ENCODE data around the gene DNAAF8. TPM values are rescaled to one million over a fixed set of nuclear protein-coding genes. Genes with fewer than 3 reads are reported as not detected.

DNAAF8 gene
- total and polyA plus RNA-seq, 4 donors: 4.3 to 11.3 (median 5.0) TPM

DNA sequence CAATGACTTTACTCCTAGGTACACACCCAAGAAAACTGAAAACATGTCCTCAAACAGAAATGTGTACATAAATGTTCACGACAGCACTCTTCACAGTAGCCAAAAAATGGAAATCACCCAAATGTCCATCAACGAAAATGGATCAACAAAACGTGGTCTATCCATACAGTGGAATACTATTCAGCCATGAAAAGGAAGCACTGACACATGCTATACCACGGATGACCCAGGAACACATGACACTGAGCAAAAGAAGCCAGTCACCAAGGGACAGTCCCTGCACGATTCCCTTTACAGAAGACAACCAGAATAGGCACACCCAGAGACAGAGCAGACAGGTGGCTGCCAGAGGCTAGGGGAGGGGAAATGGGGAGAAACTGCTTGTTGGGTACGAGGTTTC lies 21.4 kb downstream of the DNAAF8 start:
- 96 to 98% methylated on average over 6 of the region's 6 CpGs for WGBS, 2 donors

DNA sequence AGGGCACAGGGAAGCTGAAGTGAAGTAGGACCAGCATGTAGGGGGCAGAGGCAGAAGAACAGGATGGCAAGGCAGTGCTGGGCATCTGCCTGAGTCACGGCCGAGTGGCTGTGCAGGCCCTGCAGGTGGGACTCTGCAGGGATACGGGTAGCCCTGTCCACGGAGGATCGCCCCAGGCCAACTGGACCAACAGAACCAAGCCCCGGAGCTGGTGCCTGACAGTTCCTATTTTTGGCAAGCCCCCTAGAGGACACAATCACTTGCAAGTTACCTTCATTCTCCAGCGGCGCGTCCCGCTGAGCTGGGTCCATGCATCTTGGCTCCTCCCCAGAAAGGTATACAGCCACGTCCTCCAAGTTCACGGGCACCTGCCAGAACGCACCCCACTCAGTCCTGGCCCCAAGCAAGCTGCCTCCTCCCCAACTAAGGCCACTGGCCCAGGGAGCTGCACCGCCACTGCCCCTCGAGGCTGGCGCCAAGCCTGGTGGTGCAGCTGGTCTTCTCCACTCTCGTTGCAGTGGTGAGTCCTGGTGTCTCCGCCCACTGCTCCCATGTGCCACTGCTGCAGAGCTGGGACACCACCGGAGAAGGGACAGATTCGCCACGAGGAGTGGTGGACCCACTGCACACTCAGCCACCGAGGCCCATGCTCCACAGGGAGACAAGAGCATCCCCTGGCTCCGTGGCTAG lies 26.0 kb downstream of the DNAAF8 start:
- H3K27ac ChIP-seq (ENCODE audit: low read depth in 1 of 2, low read length in 1 of 2): no peak overlapping the region
- 93 to 97% methylated on average over 23 of the region's 23 CpGs for WGBS, 2 donors
- no peak overlapping the region for H3K4me3 ChIP-seq
- ATAC-seq (ENCODE audit: insufficient read depth, low FRiP score): no peak
- H3K27me3 ChIP-seq (ENCODE audit: control insufficient read depth in 3 of 3, insufficient read depth in 3 of 3, low read length in 2 of 3): no peaks in the 10 kb centered on the region
- peaks cover 0 to 3% (median 2%) of the 10 kb centered on the region in 4 donors for H3K9me3 ChIP-seq (ENCODE audit: control insufficient read depth in 4 of 4, insufficient read depth in 3 of 4, low read length in 3 of 4)
- peaks cover 0 to 7% (median 0%) of the 10 kb centered on the region in 5 donors for H3K4me1 ChIP-seq (ENCODE audit: control insufficient read depth in 5 of 5, insufficient read depth in 5 of 5, low read length in 5 of 5)
- H3K36me3 ChIP-seq (ENCODE audit: control insufficient read depth in 4 of 4, insufficient read depth in 4 of 4, low read length in 4 of 4): peaks cover 11 to 59% (median 33%) of the 10 kb centered on the region in 4 donors
- TF ChIP-seq, protein P1, sequence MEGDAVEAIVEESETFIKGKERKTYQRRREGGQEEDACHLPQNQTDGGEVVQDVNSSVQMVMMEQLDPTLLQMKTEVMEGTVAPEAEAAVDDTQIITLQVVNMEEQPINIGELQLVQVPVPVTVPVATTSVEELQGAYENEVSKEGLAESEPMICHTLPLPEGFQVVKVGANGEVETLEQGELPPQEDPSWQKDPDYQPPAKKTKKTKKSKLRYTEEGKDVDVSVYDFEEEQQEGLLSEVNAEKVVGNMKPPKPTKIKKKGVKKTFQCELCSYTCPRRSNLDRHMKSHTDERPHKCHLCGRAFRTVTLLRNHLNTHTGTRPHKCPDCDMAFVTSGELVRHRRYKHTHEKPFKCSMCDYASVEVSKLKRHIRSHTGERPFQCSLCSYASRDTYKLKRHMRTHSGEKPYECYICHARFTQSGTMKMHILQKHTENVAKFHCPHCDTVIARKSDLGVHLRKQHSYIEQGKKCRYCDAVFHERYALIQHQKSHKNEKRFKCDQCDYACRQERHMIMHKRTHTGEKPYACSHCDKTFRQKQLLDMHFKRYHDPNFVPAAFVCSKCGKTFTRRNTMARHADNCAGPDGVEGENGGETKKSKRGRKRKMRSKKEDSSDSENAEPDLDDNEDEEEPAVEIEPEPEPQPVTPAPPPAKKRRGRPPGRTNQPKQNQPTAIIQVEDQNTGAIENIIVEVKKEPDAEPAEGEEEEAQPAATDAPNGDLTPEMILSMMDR (IDR thresholded peaks at IDR 0.05; ENCODE audit: control extremely low read depth, extremely low read depth): no peak
- no peak overlapping the region for H3K9ac ChIP-seq (ENCODE audit: insufficient read depth in 1 of 2, low read length in 2 of 2)
- no peak for DNase-seq

More for the DNA sequence above, 21.4 kb downstream of the DNAAF8 start:
- peaks cover 29 to 66% (median 40%) of the 10 kb centered on the region in 4 donors for H3K36me3 ChIP-seq (ENCODE audit: control insufficient read depth in 4 of 4, insufficient read depth in 4 of 4, low read length in 4 of 4)
- H3K9ac ChIP-seq (ENCODE audit: insufficient read depth in 1 of 2, low read length in 2 of 2): no peak overlapping the region
- DNase-seq: no peak
- H3K4me3 ChIP-seq: no peak overlapping the region
- H3K9me3 ChIP-seq (ENCODE audit: control insufficient read depth in 4 of 4, insufficient read depth in 3 of 4, low read length in 3 of 4): peaks cover 0 to 3% (median 2%) of the 10 kb centered on the region in 4 donors
- H3K27ac ChIP-seq (ENCODE audit: low read depth in 1 of 2, low read length in 1 of 2): no peak overlapping the region
- no peaks in the 10 kb centered on the region for H3K4me1 ChIP-seq (ENCODE audit: control insufficient read depth in 5 of 5, insufficient read depth in 5 of 5, low read length in 5 of 5)
- no peak for ATAC-seq (ENCODE audit: insufficient read depth, low FRiP score)
- TF ChIP-seq, protein P1 (IDR thresholded peaks at IDR 0.05; ENCODE audit: control extremely low read depth, extremely low read depth): no peak
- H3K27me3 ChIP-seq (ENCODE audit: control insufficient read depth in 3 of 3, insufficient read depth in 3 of 3, low read length in 2 of 3): no peaks in the 10 kb centered on the region

DNA sequence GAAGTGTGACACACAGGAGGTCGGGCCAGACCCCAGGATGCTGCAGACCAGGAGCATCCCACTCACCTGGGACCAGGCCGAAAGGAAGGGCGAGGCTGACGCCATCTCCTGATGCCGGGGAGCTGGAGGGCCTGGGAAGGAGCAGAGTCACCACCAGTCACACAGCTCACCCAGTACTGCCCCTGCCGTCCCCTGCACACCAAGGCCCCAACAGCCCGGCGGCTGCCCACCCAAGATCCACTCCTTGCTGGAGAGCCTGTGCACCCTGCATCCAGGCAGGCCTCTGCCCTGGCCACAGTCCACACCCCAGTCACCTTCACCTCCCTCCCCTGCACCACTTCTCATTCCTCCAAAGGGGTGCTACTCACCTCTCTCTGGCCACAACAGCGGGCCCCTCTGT lies 27.9 kb downstream of the DNAAF8 start:
- DNase-seq: no peak
- peaks cover 11 to 55% (median 28%) of the 10 kb centered on the region in 4 donors for H3K36me3 ChIP-seq (ENCODE audit: control insufficient read depth in 4 of 4, insufficient read depth in 4 of 4, low read length in 4 of 4)
- no peak overlapping the region for H3K4me3 ChIP-seq
- H3K27ac ChIP-seq (ENCODE audit: low read depth in 1 of 2, low read length in 1 of 2): no peak overlapping the region
- WGBS, 2 donors: 94 to 96% methylated on average over 9 of the region's 9 CpGs
- no peak for ATAC-seq (ENCODE audit: insufficient read depth, low FRiP score)
- H3K27me3 ChIP-seq (ENCODE audit: control insufficient read depth in 3 of 3, insufficient read depth in 3 of 3, low read length in 2 of 3): no peaks in the 10 kb centered on the region
- TF ChIP-seq, protein P1 (IDR thresholded peaks at IDR 0.05; ENCODE audit: control extremely low read depth, extremely low read depth): no peak
- H3K9ac ChIP-seq (ENCODE audit: insufficient read depth in 1 of 2, low read length in 2 of 2): no peak overlapping the region
- peaks cover 0 to 13% (median 4%) of the 10 kb centered on the region in 5 donors for H3K4me1 ChIP-seq (ENCODE audit: control insufficient read depth in 5 of 5, insufficient read depth in 5 of 5, low read length in 5 of 5)
- no peaks in the 10 kb centered on the region for H3K9me3 ChIP-seq (ENCODE audit: control insufficient read depth in 4 of 4, insufficient read depth in 3 of 4, low read length in 3 of 4)

Data from lung (tissue), 12 donors.